Mammary epithelial cell (primary cell): ENCODE measurements around the gene HERC4.

Experiments used
- CTCF ChIP-seq, 2 donors: IDR thresholded peaks in 1 of 2; conservative IDR thresholded peaks in 1 of 2; 2 replicates each; pipeline ENCODE4 v1.5.1; 2011 to 2012; ENCODE audit warnings: inconsistent platforms in 2 of 2, low read length in 2 of 2, mild to moderate bottlenecking in 2 of 2, control low read depth in 1 of 2, low read depth in 1 of 2; ENCODE audit not compliant: insufficient read depth in 1 of 2; ENCODE audit errors: extremely low read depth in 1 of 2
- EZH2 ChIP-seq: IDR thresholded peaks from 2 replicates; pipeline ENCODE4 v1.6.1; 2012; ENCODE audit warnings: low read length, inconsistent platforms, borderline replicate concordance

- TF ChIP-seq CTCF (conservative IDR thresholded peaks at IDR 0.05 in 1 of 2, IDR thresholded peaks at IDR 0.05 in 1 of 2; ENCODE audit: extremely low read depth in 1 of 2, insufficient read depth in 1 of 2, low read depth in 1 of 2, low read length in 2 of 2), result no peak
- TF ChIP-seq EZH2, result no peak
Measured at GRCh38 chr10:68108051-68108450, 33.0 kb upstream of the HERC4 start.
